Activated CD4-positive, alpha-beta T cell treated with anti-CD3 and anti-CD28 coated beads for 36 hours (primary cell): ENCODE measurements around the gene SREBF1. TPM values are rescaled to one million over a fixed set of nuclear protein-coding genes. Genes with fewer than 3 reads are reported as not detected.

ENCODE experiments used
- ATAC-seq: fragments of 200-7000 bp; cut with Tn5 transposase; one replicate; pipeline ENCODE4 v1.10.0; 2021; ENCODE audit warnings: mild to moderate bottlenecking, moderate library complexity
- CTCF ChIA-PET: fragments of 350-600 bp; sonication (Branson Sonifier 250); formaldehyde crosslinking; loops from one replicate; lab custom pipeline; 2021; ENCODE audit warnings: antibody characterized with exemption; lab: Charles Lee
- POLR2A ChIA-PET: fragments of 350-600 bp; sonication (Branson Sonifier 250); formaldehyde crosslinking; loops from one replicate; lab custom pipeline; 2021; ENCODE audit warnings: antibody characterized with exemption, inconsistent platforms; lab: Charles Lee
- DNase-seq: peaks from one replicate; pipeline ENCODE4 v3.0.0-alpha.2; 2020
- H3K27ac Mint-ChIP-seq: one replicate; pipeline ENCODE4 v1.8.0; 2021; ENCODE audit warnings: mixed read lengths
- H3K27me3 Mint-ChIP-seq: one replicate; pipeline ENCODE4 v1.8.0; 2021; ENCODE audit warnings: mixed read lengths
- H3K36me3 Mint-ChIP-seq: one replicate; pipeline ENCODE4 v1.8.0; 2021; ENCODE audit warnings: low read depth, mixed read lengths
- H3K4me1 Mint-ChIP-seq: one replicate; pipeline ENCODE4 v1.8.0; 2021; ENCODE audit warnings: mixed read lengths
- H3K4me3 Mint-ChIP-seq: one replicate; pipeline ENCODE4 v1.8.0; 2021; ENCODE audit warnings: mild to moderate bottlenecking, moderate library complexity, mixed read lengths
- H3K9me3 Mint-ChIP-seq: one replicate; pipeline ENCODE4 v1.8.0; 2021; ENCODE audit warnings: low read depth, mixed read lengths
- intact Hi-C, 2 experiments: fragments of 100-400 bp; cut with DNase I in 1 of 2; cut with micrococcal nuclease in 1 of 2; formaldehyde crosslinking; loops; one replicate each; pipeline versions ENCODE4 v1.14.2 to v1.15.1; 2022 to 2024; cut with DNase I, micrococcal nuclease
- total RNA-seq, 2 experiments: library from RNA; stranded (reverse); gene quantifications; one replicate each; pipeline ENCODE4 v1.2.3, GENCODE V29; 2021

SREBF1 gene
- total RNA-seq, 2 experiments from 2014 or later: 87.6 to 97.2 TPM

DNA sequence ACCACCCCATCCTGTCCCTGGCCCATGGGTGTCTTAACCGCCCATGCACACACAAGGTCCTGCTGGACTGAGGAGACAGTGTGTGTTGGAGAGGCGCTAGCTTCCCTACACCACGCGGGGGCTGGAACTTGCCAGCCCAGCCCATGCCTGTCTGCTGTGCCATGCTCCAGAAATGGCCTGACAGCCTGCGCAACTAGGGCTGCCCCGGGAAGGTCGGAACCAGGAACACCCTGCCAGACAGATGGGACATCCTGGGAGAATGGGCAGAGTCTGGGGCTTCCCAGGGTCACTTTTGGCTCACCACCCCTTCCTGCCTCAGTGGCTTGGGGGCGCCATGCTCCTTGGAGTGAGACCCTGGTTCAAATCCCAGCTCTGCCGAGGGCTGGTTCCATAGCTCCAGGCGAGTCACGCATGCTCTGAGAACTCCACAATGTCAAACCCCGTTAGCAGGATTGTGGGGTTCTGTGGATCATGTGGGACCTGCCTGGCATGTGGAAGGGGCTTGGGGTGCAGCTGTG, 36.2 kb downstream of the SREBF1 start:
- ATAC-seq (no peak), DNase-seq (no peak)
- Mint-ChIP-seq H3K4me3 (no peak overlapping the region), H3K36me3 (peaks cover 2% of the 10 kb centered on the region), H3K9me3 (no peaks in the 10 kb centered on the region), H3K27ac (no peak overlapping the region), H3K4me1 (no peaks in the 10 kb centered on the region), H3K27me3 (no peaks in the 10 kb centered on the region)
- POLR2A ChIA-PET: no interaction called here
- intact Hi-C loops: no loop called here
- CTCF ChIA-PET: interaction anchor here (0.7 kb wide), 1 partner anchor 201 kb away, joined by 3 read pairs; no protein-coding TSS in a partner anchor

DNA sequence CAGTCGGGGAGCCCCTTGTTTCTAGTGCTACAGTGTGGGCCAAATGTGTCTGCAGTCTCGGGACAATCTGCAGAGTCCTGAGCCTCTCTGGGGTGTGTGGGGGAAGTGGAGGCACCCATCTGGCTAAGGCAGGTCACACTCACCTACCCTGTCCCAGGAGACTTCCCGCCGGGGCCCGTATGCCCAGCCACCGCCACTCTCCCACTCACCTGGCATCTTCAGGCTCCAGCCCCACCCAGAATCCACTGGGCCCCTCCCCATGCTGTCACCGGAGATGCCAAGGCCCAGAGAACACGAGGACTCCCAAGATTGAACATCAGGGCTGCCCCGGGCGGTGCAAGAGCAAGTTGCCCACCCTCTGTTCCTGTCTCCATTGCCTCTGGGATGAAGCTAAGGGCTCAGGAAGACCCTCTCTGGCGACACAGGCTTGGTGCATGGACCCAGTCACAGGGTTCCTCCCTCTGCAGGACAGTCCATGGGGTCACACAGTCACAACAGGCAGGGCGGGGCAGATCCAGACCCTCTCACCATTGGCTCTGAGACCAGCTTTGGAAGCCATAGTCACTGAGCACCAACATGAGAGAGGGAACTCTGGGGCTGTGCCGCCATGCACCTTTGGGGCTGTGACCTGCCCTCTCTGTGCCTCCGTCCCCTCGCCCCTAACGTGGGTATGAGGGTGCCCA, 38.1 kb downstream of the SREBF1 start:
- intact Hi-C loops: no loop called here
- Mint-ChIP-seq H3K36me3 (peaks cover 7% of the 10 kb centered on the region), H3K9me3 (no peaks in the 10 kb centered on the region), H3K4me1 (peaks cover 4% of the 10 kb centered on the region), H3K4me3 (no peak overlapping the region), H3K27me3 (no peaks in the 10 kb centered on the region), H3K27ac (no peak overlapping the region)
- ATAC-seq (no peak), DNase-seq (no peak)
- CTCF ChIA-PET: interaction anchor here (0.5 kb wide), 1 partner anchor 119 kb away, joined by 3 read pairs; no protein-coding TSS in a partner anchor
- POLR2A ChIA-PET: no interaction called here

DNA sequence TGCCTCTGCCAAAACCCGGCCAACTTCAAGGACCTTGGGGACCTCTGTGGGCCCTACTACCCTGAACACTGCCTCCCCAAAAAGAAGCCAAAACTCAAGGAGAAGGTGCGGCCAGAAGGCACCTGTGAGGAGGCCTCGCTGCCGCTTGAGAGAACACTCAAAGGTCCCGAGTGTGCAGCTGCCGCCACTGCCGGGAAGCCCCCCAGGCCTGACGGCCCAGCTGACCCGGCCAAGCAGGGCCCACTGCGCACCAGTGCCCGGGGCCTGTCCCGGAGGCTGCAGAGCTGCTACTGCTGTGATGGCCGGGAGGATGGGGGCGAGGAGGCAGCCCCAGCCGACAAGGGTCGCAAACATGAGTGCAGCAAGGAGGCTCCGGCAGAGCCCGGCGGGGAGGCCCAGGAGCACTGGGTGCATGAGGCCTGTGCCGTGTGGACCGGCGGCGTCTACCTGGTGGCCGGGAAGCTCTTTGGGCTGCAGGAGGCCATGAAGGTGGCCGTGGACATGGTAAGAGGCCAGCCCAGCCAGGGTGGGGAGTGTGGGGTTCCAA, 38.7 kb downstream of the SREBF1 start:
- no peak for ATAC-seq
- no peaks in the 10 kb centered on the region for H3K9me3 Mint-ChIP-seq
- H3K4me3 Mint-ChIP-seq: no peak overlapping the region
- intact Hi-C loops: no loop called here
- POLR2A ChIA-PET: no interaction called here
- CTCF ChIA-PET: no interaction called here
- no peaks in the 10 kb centered on the region for H3K27me3 Mint-ChIP-seq
- DNase-seq: no peak
- H3K4me1 Mint-ChIP-seq: peaks cover 10% of the 10 kb centered on the region
- no peak overlapping the region for H3K27ac Mint-ChIP-seq
- peaks cover 12% of the 10 kb centered on the region for H3K36me3 Mint-ChIP-seq

DNA sequence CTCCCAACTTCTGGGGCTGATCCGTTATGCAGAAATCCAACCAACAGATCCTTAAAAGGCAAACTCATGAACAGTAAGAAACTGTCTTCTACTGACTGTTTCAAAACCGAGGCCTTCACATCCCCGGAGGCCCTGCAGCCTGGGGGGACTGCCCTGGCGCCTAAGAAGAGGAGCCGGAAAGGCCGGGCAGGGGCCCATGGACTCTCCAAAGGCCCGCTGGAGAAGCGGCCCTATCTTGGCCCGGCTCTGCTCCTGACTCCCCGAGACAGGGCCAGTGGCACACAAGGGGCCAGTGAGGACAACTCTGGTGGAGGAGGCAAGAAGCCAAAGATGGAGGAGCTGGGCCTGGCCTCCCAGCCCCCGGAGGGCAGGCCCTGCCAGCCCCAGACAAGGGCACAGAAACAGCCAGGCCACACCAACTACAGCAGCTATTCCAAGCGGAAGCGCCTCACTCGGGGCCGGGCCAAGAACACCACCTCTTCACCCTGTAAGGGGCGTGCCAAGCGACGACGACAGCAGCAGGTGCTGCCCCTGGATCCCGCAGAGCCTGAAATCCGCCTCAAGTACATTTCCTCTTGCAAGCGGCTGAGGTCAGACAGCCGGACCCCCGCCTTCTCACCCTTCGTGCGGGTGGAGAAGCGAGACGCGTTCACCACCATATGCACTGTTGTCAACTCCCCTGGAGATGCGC, 39.5 kb downstream of the SREBF1 start:
- Mint-ChIP-seq H3K4me3 (no peak overlapping the region), H3K4me1 (peaks cover 17% of the 10 kb centered on the region), H3K36me3 (peaks cover 12% of the 10 kb centered on the region), H3K9me3 (no peaks in the 10 kb centered on the region), H3K27me3 (no peaks in the 10 kb centered on the region), H3K27ac (no peak overlapping the region)
- ATAC-seq: no peak
- DNase-seq: no peak
- POLR2A ChIA-PET: interaction anchor here (0.6 kb wide), 1 partner anchor 115 kb away, joined by 3 read pairs; no protein-coding TSS in a partner anchor
- intact Hi-C loops: no loop called here
- CTCF ChIA-PET: no interaction called here

DNA sequence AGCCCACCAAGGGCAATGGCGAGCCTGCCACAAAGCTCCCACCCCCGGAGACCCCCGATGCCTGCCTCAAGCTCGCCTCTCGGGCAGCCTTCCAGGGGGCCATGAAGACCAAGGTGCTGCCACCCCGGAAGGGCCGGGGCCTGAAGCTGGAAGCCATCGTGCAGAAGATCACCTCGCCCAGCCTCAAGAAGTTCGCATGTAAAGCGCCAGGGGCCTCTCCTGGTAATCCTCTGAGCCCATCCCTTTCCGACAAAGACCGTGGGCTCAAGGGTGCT, 40.1 kb downstream of the SREBF1 start:
- peaks cover 12% of the 10 kb centered on the region for H3K36me3 Mint-ChIP-seq
- no peak overlapping the region for H3K27ac Mint-ChIP-seq
- ChIA-PET POLR2A (interaction anchor here (0.6 kb wide), 1 partner anchor 115 kb away, joined by 3 read pairs; no protein-coding TSS in a partner anchor), CTCF (interaction anchor here (1.0 kb wide), 1 partner anchor 132 kb away, joined by 4 read pairs; no protein-coding TSS in a partner anchor)
- H3K4me3 Mint-ChIP-seq: no peak overlapping the region
- intact Hi-C loops: no loop called here
- DNase-seq: no peak
- H3K9me3 Mint-ChIP-seq: no peaks in the 10 kb centered on the region
- ATAC-seq: no peak
- no peaks in the 10 kb centered on the region for H3K27me3 Mint-ChIP-seq
- peaks cover 22% of the 10 kb centered on the region for H3K4me1 Mint-ChIP-seq

DNA sequence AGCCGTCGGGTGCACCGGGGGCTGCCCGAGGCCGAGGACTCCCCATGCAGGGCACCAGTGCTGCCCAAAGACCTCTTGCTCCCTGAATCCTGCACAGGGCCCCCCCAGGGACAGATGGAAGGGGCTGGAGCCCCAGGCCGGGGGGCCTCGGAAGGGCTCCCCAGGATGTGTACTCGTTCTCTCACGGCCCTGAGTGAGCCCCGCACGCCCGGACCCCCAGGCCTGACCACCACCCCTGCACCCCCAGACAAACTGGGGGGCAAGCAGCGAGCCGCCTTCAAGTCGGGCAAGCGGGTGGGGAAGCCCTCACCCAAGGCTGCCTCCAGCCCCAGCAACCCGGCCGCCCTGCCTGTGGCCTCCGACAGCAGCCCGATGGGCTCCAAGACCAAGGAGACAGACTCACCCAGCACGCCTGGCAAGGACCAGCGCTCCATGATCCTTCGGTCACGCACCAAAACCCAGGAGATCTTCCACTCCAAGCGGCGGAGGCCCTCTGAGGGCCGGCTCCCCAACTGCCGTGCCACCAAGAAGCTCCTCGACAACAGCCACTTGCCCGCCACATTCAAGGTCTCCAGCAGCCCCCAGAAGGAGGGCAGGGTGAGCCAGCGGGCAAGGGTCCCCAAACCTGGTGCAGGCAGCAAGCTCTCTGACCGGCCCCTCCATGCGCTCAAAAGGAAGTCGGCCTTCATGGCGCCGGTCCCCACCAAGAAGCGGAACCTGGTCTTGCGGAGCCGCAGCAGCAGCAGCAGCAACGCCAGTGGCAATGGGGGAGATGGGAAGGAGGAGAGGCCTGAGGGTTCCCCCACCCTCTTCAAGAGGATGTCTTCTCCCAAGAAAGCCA, 40.6 kb downstream of the SREBF1 start:
- Mint-ChIP-seq H3K36me3 (peaks cover 12% of the 10 kb centered on the region), H3K27ac (no peak overlapping the region), H3K4me3 (no peak overlapping the region), H3K4me1 (peaks cover 22% of the 10 kb centered on the region), H3K9me3 (no peaks in the 10 kb centered on the region), H3K27me3 (no peaks in the 10 kb centered on the region)
- ChIA-PET CTCF (interaction anchor here (1.0 to 1.5 kb wide), 2 partner anchors 11 to 132 kb away, joined by 3 to 4 read pairs; no protein-coding TSS in a partner anchor), POLR2A (no interaction called here)
- DNase-seq: no peak
- ATAC-seq: no peak
- intact Hi-C loops: no loop called here

DNA sequence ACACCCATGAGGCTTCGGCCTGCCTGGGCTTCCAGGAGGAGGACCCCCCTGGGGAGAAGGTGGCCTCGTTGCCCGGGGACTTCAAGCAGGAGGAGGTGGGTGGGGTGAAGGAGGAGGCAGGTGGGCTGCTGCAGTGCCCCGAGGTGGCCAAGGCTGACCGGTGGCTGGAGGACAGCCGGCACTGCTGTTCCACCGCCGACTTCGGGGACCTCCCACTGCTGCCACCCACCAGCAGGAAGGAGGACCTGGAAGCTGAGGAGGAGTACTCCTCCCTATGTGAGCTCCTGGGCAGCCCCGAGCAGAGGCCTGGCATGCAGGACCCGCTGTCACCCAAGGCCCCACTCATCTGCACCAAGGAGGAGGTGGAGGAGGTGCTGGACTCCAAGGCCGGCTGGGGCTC, 41.5 kb downstream of the SREBF1 start:
- ChIA-PET POLR2A (no interaction called here), CTCF (interaction anchor here (1.1 to 1.5 kb wide), 2 partner anchors 10 to 104 kb away, joined by 3 read pairs; no protein-coding TSS in a partner anchor)
- Mint-ChIP-seq H3K4me1 (peaks cover 22% of the 10 kb centered on the region), H3K9me3 (no peaks in the 10 kb centered on the region), H3K27me3 (no peaks in the 10 kb centered on the region), H3K27ac (no peak overlapping the region), H3K4me3 (no peak overlapping the region), H3K36me3 (peaks cover 12% of the 10 kb centered on the region)
- no peak for DNase-seq
- no peak for ATAC-seq
- intact Hi-C loops: no loop called here

DNA sequence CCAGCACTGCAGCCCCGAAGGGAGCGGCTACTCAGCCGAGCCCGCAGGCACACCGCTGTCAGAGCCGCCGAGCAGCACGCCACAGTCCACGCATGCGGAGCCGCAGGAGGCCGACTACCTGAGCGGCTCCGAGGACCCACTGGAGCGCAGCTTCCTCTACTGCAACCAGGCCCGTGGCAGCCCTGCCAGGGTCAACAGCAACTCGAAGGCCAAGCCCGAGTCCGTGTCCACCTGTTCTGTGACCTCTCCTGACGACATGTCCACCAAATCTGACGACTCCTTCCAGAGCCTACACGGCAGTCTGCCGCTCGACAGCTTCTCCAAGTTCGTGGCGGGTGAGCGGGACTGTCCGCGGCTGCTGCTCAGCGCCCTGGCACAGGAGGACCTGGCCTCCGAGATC, 42.4 kb downstream of the SREBF1 start:
- DNase-seq (no peak), ATAC-seq (no peak)
- H3K4me3 Mint-ChIP-seq: no peak overlapping the region
- ChIA-PET CTCF (interaction anchor here (1.1 kb wide), 1 partner anchor 103 kb away, joined by 3 read pairs; no protein-coding TSS in a partner anchor), POLR2A (no interaction called here)
- peaks cover 10% of the 10 kb centered on the region for H3K36me3 Mint-ChIP-seq
- no peak overlapping the region for H3K27ac Mint-ChIP-seq
- peaks cover 22% of the 10 kb centered on the region for H3K4me1 Mint-ChIP-seq
- H3K9me3 Mint-ChIP-seq: no peaks in the 10 kb centered on the region
- no peaks in the 10 kb centered on the region for H3K27me3 Mint-ChIP-seq
- intact Hi-C loops: no loop called here

DNA sequence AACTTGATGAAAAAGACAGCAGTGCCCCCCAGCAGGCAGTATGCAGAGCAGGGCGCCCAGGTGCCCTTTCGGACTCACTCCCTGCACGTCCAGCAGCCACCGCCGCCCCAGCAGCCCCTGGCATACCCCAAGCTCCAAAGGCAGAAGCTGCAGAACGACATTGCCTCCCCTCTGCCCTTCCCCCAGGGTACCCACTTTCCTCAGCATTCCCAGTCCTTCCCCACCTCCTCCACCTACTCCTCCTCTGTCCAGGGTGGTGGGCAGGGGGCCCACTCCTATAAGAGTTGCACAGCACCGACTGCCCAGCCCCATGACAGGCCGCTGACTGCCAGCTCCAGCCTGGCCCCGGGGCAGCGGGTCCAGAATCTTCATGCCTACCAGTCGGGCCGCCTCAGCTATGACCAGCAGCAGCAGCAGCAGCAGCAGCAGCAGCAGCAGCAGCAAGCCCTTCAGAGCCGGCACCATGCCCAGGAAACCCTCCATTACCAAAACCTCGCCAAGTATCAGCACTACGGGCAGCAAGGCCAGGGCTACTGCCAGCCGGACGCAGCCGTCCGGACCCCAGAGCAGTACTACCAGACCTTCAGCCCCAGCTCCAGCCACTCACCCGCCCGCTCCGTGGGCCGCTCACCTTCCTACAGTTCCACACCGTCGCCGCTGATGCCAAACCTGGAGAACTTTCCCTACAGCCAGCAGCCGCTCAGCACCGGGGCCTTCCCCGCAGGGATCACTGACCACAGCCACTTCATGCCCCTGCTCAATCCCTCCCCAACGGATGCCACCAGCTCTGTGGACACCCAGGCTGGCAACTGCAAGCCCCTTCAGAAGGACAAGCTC, 43.2 kb downstream of the SREBF1 start:
- Mint-ChIP-seq H3K36me3 (peaks cover 10% of the 10 kb centered on the region), H3K4me1 (peaks cover 22% of the 10 kb centered on the region), H3K27ac (no peak overlapping the region), H3K4me3 (no peak overlapping the region), H3K27me3 (no peaks in the 10 kb centered on the region), H3K9me3 (no peaks in the 10 kb centered on the region)
- ChIA-PET POLR2A (interaction anchor here (0.6 kb wide), 1 partner anchor 14 kb away, joined by 4 read pairs; no protein-coding TSS in a partner anchor), CTCF (interaction anchor here (0.9 to 1.0 kb wide), 3 partner anchors 18 to 132 kb away, joined by 3 to 5 read pairs (median 4); no protein-coding TSS in a partner anchor)
- DNase-seq (no peak), ATAC-seq (no peak)
- intact Hi-C loops: no loop called here

DNA sequence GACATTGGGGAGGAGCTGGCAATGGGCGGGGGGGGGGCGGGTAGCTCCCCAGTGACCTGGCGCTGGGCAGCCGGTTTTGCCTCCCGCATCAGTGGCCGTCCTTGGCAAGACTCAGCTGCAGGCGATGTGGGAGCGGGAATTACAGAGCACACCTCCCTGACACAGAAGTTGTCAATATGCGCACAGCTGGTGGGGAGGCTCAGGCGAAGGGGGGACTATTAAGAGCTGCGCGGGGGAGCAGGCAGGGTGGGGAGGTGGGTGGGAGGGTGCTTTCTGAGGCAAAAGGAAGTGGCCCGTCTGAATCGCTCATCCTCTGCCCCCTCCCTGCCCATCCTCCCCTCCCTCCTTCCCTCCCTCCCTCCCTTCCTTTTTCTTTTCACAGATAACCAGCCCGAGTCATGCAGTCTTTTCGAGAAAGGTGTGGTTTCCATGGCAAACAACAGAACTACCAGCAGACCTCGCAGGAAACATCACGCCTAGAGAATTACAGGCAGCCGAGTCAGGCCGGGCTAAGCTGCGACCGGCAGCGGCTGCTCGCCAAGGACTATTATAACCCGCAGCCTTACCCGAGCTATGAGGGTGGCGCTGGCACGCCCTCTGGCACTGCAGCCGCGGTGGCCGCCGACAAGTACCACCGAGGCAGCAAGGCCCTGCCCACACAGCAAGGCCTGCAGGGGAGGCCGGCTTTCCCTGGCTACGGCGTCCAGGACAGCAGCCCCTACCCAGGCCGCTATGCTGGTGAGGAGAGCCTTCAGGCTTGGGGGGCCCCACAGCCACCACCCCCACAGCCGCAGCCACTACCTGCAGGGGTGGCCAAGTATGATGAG, 44.0 kb downstream of the SREBF1 start:
- peaks cover 10% of the 10 kb centered on the region for H3K36me3 Mint-ChIP-seq
- DNase-seq (peak; percentile 76), ATAC-seq (peak; percentile 94)
- no peaks in the 10 kb centered on the region for H3K9me3 Mint-ChIP-seq
- H3K4me1 Mint-ChIP-seq: peaks cover 22% of the 10 kb centered on the region
- no peaks in the 10 kb centered on the region for H3K27me3 Mint-ChIP-seq
- ChIA-PET POLR2A (no interaction called here), CTCF (interaction anchor here (0.9 to 1.0 kb wide), 3 partner anchors 19 to 131 kb away, joined by 3 to 5 read pairs (median 4); no protein-coding TSS in a partner anchor)
- no peak overlapping the region for H3K27ac Mint-ChIP-seq
- intact Hi-C loops: no loop called here
- no peak overlapping the region for H3K4me3 Mint-ChIP-seq
